Suprapubic skin (tissue), 4 donors: ENCODE measurements around the gene PLA2G2F. TPM values are rescaled to one million over a fixed set of nuclear protein-coding genes. Genes with fewer than 3 reads are reported as not detected.
A peak's percentile ranks its signal among the peaks of the same experiment; 100 is the strongest.

Experiments
- DNase-seq, 2 donors: peaks; one replicate each; pipeline ENCODE4 v3.0.0-alpha.2; 2019; ENCODE audit warnings: low spot score in 2 of 2
- H3K27ac ChIP-seq: fragments of 200-600 bp; sonication (generic); one replicate; pipeline ENCODE4 v1.5.1; 2019
- H3K27me3 ChIP-seq: fragments of 200-600 bp; sonication (generic); one replicate; pipeline ENCODE4 v1.5.1; 2019
- H3K36me3 ChIP-seq: fragments of 200-600 bp; sonication (generic); one replicate; pipeline ENCODE4 v1.5.1; 2019
- H3K4me1 ChIP-seq: fragments of 200-600 bp; sonication (generic); one replicate; pipeline ENCODE4 v1.5.1; 2019
- H3K4me3 ChIP-seq: fragments of 200-600 bp; sonication (generic); one replicate; pipeline ENCODE4 v1.5.1; 2019; ENCODE audit warnings: mild to moderate bottlenecking
- H3K9me3 ChIP-seq: fragments of 200-600 bp; sonication (generic); one replicate; pipeline ENCODE4 v1.5.1; 2019
- CTCF ChIP-seq, 2 donors: fragments of 200-600 bp in 1 of 2; fragments of 450-650 bp in 1 of 2; sonication (generic) in 1 of 2; IDR thresholded peaks; one replicate each; pipeline ENCODE4 v1.5.1; 2016 to 2019; ENCODE audit warnings: antibody characterized with exemption in 2 of 2, mild to moderate bottlenecking in 1 of 2, moderate library complexity in 1 of 2
- EP300 ChIP-seq: sonication (generic); formaldehyde crosslinking; IDR thresholded peaks from one replicate; pipeline ENCODE4 v1.6.1; 2017; ENCODE audit warnings: antibody characterized with exemption
- POLR2A ChIP-seq, 2 donors: fragments of 450-650 bp; IDR thresholded peaks; one replicate each; pipeline ENCODE4 v1.6.1; 2017; ENCODE audit warnings: antibody characterized with exemption in 2 of 2, mild to moderate bottlenecking in 2 of 2, moderate library complexity in 2 of 2
- POLR2AphosphoS5 ChIP-seq, 3 donors: sonication (generic); formaldehyde crosslinking; IDR thresholded peaks; one replicate each; pipeline ENCODE4 v1.6.1; 2017; ENCODE audit warnings: antibody characterized with exemption in 3 of 3
- WGBS: methylation state at CpG from one replicate; pipeline ENCODE4 v1.1.5; 2018; 5-methylcytosine and 5-hydroxymethylcytosine counted together
- total RNA-seq, 4 donors: library from RNA; depleted of rRNA; stranded (reverse); fragments of >200 nt; gene quantifications; one replicate each; pipeline ENCODE4 v1.1.0, GENCODE V29; 2016

Gene PLA2G2F
- 10 to 100 TPM; 11.9 to 33.8 (median 16.7) TPM for total RNA-seq

DNA sequence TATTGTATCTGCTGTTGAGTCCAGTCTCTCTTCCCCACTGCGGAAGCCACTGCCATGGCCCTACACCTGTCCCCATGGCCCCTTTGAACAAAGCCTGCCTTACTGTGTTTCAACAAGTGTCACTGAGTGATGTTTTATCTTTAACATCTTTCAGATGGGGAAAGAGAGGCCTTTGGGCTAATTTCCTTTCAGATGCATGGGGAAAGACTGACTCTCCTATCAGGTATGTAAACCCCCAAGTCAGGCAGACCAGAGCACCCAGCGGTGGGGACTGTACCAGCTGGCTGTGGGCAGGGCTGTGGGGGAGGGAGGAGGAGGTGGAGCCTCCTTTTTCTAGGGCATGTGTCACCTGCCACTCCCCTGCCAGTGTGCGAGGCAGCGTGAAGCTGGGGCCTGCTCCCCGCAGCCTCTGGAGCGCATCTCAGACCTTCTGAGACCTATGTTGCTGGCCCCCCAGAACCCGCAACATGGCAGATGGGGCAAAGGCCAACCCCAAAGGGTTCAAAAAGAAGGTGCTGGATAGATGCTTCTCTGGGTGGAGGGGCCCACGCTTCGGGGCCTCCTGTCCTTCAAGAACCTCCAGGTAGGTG, at the start of gene PLA2G2F:
TSS of gene PLA2G2F (plus strand) at position 363 of the 590 bp plus-strand sequence. CDS start at position 468, 105 bp downstream.
- H3K27me3 ChIP-seq, result no peaks in the 10 kb centered on the region
- H3K4me3 ChIP-seq, result no peak within 1 kb of the TSS
- H3K9me3 ChIP-seq, result no peaks in the 10 kb centered on the region
- DNase-seq, result peak; percentile 31 to 40
- no peaks in the 10 kb centered on the region for H3K36me3 ChIP-seq
- peaks cover 15% of the 10 kb centered on the region for H3K4me1 ChIP-seq
- WGBS, result 95% methylated on average over 8 of the region's 9 CpGs
- H3K27ac ChIP-seq, result no peak within 1 kb of the TSS
- TF ChIP-seq CTCF (IDR thresholded peaks at IDR 0.05), result no peak
- no peak for TF ChIP-seq POLR2A (IDR thresholded peaks at IDR 0.05)
- TF ChIP-seq POLR2AphosphoS5 (IDR thresholded peaks at IDR 0.05), result no peak
- no peak for TF ChIP-seq EP300

GRCh38 chr1:20089328-20090077, 49.6 kb upstream of the PLA2G2F start:
- 91% methylated on average over 19 of the region's 19 CpGs for WGBS
- no peaks in the 10 kb centered on the region for H3K27me3 ChIP-seq
- H3K4me1 ChIP-seq, result peaks cover 12% of the 10 kb centered on the region
- no peak for DNase-seq
- H3K36me3 ChIP-seq, result no peaks in the 10 kb centered on the region
- H3K4me3 ChIP-seq, result no peak overlapping the region
- TF ChIP-seq POLR2A (IDR thresholded peaks at IDR 0.05) (no peak), CTCF (IDR thresholded peaks at IDR 0.05) (no peak), POLR2AphosphoS5 (IDR thresholded peaks at IDR 0.05) (no peak), EP300 (no peak)
- no peaks in the 10 kb centered on the region for H3K9me3 ChIP-seq
- H3K27ac ChIP-seq, result no peak overlapping the region

DNA sequence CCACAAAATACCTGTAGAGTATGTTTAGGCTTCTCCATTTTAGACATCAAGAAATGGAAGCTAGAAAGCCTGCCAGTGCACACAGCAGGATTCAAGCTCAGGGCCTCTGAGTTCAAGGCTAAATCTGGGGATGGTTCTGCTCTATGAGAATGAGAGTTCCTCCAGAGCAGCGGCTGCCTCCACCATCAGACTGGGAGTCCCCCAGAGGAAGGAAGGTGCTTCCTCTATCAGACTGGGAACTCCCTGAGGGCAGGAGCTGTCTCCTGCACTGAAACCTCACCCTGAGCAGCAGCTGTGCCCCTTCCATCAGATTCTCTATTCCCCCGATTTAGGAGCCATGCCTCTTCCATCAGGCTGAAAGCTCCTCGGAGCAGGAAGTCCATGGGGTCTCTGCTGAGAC, 49.0 kb upstream of the PLA2G2F start:
- Histone ChIP-seq H3K4me3 (no peak overlapping the region), H3K27me3 (no peaks in the 10 kb centered on the region), H3K9me3 (no peaks in the 10 kb centered on the region), H3K27ac (peak overlapping the region; percentile 34), H3K36me3 (no peaks in the 10 kb centered on the region), H3K4me1 (peaks cover 17% of the 10 kb centered on the region)
- no peak for DNase-seq
- WGBS, result 92% methylated on average over 2 of the region's 3 CpGs
- no peak for TF ChIP-seq POLR2AphosphoS5 (IDR thresholded peaks at IDR 0.05)
- TF ChIP-seq POLR2A (IDR thresholded peaks at IDR 0.05), result no peak
- TF ChIP-seq EP300, result no peak
- TF ChIP-seq CTCF (IDR thresholded peaks at IDR 0.05), result no peak

GRCh38 chr1:20090641-20091040, 48.5 kb upstream of the PLA2G2F start:
- no peaks in the 10 kb centered on the region for H3K27me3 ChIP-seq
- H3K27ac ChIP-seq, result peak overlapping the region; percentile 34
- no peaks in the 10 kb centered on the region for H3K9me3 ChIP-seq
- H3K4me3 ChIP-seq, result no peak overlapping the region
- WGBS, result 82% methylated on average over 5 of the region's 6 CpGs
- DNase-seq, result no peak
- TF ChIP-seq CTCF (IDR thresholded peaks at IDR 0.05) (no peak), POLR2A (IDR thresholded peaks at IDR 0.05) (no peak), EP300 (no peak), POLR2AphosphoS5 (IDR thresholded peaks at IDR 0.05) (no peak)
- peaks cover 22% of the 10 kb centered on the region for H3K4me1 ChIP-seq
- H3K36me3 ChIP-seq, result no peaks in the 10 kb centered on the region

- Histone ChIP-seq H3K4me1 (peaks cover 30% of the 10 kb centered on the region), H3K27ac (peak overlapping the region; percentile 71), H3K4me3 (no peak overlapping the region), H3K9me3 (no peaks in the 10 kb centered on the region), H3K27me3 (no peaks in the 10 kb centered on the region), H3K36me3 (no peaks in the 10 kb centered on the region)
- WGBS, result 93% methylated on average over 5 of the region's 5 CpGs
- no peak for TF ChIP-seq CTCF (IDR thresholded peaks at IDR 0.05)
- TF ChIP-seq POLR2AphosphoS5 (IDR thresholded peaks at IDR 0.05), result no peak
- no peak for TF ChIP-seq EP300
- no peak for TF ChIP-seq POLR2A (IDR thresholded peaks at IDR 0.05)
- no peak for DNase-seq
Measured at GRCh38 chr1:20093303-20093702, 45.8 kb upstream of the PLA2G2F start.
